NCI-H187 (cell line): ENCODE measurements around the gene GSN.

ENCODE experiments used
- DNase-seq, 2 experiments: peaks; one replicate each; lab custom pipeline; 2025; lab: John Stamatoyannopoulos, UW

Gene GSN

DNA sequence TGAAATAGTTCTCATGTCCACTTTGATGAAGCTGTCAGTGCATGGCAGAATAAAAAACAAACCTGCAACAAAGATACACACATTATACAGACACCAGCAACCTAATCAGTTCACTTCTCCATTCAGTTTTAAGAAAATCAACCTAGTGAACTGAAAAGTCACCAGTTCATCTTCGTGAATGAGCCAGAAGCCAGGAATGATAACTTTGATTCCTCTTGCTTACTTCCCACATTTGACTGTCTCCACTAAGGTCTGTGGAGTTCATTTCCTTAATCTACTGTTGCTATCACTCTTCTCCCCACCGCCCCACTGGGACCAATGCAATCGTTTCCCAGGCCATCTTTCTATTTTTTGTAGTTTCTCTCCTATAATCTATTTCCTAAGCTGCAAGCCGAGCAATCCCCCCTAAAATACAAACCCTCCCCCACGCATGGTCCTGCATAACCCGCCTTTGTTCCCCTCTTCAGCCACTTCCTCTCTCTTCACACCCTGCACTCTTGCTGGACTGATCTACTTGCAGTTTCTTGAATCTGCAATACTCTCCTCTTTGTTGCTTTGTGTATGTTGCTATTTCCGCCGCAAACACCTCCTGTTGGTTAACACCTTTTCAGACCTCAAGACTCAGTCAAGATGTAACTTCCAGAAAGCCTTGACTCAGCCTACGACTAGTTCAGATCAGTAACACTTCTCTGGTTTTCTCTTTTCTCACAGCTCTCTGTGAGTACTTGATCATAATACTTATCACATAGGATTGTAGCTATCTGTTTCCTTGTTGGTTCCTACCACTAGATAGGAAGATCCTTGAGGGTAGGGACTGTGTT lies 85.5 kb downstream of the GSN start:
- DNase-seq: no peak

GRCh38 chr9:121354141-121354540 lies 86.2 kb downstream of the GSN start:
- no peak for DNase-seq

- no peak for DNase-seq
Measured at GRCh38 chr9:121354762-121355161, 86.8 kb downstream of the GSN start.

- no peak for DNase-seq
Measured at GRCh38 chr9:121357011-121357410, 89.0 kb downstream of the GSN start.

- no peak for DNase-seq
Measured at GRCh38 chr9:121358751-121359150, 90.8 kb downstream of the GSN start.

DNA sequence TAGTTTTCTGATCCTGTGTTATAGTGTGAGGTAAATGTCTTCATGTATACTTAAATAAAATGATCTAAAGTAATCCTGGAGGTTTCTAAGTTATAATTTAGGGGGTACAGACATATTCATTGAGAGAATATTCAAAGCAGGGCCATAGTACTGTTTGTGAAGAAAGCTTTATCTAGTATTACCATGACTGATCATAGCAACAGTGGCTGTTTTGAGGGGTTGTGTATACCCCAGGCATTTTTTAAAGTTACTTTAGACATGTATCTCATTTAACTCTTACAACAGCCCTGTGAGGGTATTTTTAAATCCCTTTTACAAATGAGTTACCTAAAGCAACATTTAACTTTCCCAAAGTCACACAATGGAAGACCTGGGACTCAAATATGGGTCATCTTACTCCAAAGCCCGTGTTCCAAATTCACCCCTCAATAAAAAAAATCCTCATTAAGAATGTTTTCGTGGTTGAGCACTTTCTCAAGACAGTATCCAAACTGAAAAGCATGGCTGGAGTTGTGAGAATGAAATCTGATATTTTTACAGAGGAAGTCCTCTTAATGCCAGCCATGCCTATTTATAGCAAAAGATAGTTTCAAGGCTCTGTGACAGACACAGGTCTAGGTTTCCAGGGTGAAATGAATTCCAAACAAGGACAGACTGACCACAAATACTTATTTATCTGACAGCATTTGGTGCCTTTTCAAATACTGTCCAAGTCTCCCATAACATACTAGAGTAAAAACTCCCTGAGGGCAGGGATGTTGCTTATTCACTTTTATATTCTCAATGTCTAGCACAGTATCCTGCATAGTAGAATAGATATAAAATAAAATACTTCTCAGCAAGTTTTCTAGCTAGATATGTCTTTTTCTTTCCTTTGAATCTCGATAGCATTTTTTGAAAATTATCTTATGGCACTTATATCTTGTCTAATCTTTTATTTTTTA lies 91.7 kb downstream of the GSN start:
- no peak for DNase-seq

- no peak for DNase-seq
Measured at GRCh38 chr9:121360601-121361374, 92.8 kb downstream of the GSN start.

DNA sequence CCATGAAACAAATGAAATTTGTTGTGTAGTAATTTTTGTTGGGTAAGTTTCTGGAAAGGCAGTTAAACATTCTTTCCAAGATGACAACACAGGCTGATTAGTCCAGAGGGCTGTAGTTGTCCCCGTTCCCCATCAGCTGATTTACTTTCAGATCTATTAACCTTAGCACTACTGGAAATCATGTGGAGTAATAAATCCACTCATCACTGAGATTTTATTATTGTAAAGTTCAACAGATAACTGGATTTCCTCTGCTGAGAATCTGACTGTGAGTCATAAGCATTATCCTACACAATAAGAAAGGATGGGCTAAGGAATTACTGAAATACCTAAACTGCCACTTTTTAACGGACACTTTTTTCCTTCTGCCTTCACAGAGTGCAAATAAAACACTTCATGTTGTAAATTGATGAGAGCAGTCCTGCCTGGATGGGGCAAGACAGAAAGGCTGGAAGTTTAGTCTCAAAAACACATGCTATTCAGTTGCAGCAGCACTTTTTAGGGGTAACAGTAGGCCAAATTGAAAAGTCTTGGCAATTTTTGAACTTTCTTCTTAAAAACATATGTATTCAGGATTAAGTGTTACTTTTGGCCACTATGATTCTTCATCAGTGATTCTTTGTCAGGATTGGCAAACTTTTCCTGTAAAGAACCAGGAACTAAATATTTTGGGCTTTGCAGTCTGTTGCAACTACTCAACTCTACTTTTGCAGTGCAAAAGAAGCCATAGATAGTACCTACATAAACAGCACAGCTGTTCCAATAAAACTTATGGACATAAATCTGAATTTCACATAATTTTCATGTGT lies 95.1 kb downstream of the GSN start:
- no peak for DNase-seq

- no peak for DNase-seq
Measured at GRCh38 chr9:121363622-121363961, 95.6 kb downstream of the GSN start.

- DNase-seq: no peak
Measured at GRCh38 chr9:121364077-121364476, 96.1 kb downstream of the GSN start.

DNA sequence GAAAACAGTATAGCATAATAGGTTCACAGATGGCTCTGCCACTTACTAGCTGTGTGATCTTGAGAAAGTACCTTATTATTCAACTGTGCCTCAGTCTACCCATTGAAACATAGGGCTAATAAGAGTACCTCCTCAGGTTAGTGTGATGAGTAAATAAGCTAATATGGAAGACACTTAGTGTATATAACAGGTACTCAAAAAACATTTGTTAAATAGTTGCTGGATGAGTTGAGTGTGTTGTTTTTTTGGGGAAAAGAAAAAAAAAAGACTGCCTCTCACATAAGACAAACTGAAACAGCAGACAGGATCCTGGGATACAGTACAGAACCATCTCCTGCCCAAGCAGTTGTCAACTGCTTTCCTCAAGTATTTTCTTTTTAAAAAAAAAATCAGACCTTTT lies 96.9 kb downstream of the GSN start:
- DNase-seq: no peak

- no peak for DNase-seq
Measured at GRCh38 chr9:121365564-121365963, 97.6 kb downstream of the GSN start.

DNA sequence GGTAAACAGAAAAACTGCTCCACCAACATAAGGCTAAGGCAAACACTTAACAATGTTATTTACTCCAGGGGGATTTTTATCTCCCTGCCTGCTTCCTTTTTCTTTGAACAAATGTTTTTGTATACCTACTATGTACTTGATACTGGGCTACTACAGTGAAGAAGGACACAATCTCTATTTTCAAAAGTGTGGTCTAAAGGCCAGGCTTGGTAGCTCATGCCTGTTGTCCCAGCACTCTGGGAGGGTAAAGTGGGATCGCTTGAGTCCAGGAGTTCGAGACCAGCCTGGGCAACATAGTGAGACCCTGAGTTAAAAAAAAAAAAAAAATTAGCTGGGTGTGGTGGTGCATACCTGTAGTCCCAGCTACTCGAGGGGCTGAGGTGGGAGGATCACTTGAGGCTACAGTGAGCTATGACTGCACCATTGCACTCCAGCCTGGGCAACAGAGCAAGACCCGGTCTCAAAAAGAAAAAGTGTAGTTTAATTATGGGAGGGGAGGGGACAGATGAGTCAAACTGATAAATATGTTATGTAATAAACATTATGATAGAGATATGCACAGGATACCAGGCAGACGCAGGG lies 98.7 kb downstream of the GSN start:
- DNase-seq: no peak

DNA sequence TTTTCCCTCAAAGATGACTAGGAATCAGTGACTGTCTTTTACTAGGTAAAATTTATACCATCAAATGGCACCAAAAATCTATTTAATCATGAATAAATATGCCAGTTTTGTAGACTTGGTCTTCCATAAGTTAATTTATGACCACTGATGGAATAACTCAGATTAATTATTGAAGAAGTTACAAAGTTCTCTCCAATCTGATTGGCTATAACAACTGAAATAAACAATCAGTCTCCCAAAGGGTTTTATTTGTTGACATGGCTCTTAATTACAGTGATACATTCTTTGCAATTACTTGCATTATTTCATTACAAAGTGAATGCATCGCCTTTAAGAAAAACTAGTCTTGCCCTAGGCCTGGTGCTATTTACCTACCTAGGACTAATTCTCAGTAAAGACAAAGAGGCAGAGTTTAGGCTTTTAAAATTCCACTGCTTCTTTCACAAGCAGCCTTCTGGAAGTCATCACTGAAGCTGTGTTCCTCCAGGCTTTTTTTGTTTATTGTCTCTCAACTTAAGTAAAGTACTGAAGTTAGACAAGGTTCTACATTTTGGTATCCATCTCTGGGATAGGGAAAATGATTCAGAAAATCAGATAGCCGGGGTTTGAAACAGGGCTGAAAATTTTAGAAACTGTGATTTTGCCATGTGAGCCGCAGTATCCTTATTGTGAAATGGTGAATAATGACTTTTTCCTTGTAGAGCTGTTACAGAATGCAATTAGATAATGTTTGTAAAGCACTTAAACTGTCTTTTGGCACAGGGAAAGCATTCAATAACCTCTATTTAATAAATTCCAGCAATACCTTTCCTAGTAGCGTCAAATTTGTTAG lies 99.6 kb downstream of the GSN start:
- no peak for DNase-seq

DNA sequence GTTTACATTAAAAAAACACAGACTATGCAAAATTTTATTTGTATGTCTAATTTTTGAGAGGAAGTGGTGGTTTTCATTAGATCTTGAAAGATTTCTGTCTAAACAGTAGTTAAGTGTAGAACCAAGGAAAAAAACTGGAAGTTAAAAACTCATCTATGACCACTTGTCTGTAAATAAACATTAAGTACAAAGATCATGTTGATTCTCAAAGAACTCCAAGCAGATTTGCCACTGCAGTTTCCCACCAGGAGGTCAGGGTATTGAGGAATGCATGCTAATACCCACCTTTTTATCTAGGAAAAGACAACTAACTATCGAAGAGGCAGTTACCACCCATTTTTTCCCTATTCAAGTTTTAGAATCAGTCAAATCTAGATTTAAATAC lies 100.2 kb downstream of the GSN start:
- no peak for DNase-seq

DNA sequence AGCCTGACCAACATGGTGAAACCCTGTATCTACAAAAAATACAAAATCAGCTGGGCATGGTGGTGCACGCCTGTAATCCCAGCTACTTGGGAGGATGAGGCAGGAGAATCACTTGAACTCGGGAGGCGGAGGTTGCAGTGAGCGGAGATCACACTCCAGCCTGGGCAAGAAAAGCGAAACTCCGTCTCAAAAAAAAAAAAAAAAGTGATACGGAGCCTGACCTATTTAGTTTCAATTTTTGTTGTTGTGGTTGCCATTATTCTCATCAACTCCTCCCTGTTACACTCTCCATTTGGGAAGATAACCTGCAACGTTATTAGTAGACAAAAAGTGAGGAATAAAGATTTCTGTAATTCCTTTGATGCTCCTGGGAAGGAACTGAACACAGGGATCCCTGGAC lies 100.8 kb downstream of the GSN start:
- DNase-seq: no peak

DNA sequence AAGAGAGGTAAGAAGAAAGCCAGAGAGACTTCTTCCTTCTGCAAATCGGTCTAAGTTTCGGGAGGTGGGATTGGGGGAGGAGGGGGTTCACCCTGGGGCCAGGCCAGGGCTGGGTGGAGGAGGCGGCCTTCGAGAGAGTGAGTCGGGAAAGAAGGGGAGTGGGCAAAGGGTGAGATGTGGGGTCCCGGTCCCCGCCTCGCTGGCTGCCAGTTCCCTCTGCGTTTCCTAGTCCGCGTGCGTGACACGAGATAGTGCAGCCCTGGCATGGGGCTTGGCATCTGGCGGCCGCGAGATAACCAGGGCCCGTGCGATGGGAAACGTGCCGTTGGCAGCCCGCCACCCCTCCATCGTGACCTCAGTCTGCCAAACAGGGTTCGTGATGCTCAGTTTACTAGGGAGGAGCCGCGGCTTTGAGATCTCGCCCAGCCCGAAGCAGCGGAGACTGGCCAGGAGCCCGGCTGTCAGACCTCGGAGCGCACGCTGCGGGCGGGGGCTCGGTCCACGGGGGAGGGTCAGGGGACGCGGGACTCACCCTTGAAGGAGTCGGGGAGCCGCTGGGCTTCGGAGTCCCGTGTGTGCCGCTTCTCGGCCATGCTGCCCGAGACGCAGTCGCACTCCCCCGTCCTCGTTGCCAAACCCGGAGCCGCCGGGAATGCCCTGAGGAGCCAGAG lies 101.8 kb downstream of the GSN start, which contains the start of gene STOM:
Gene STOM, minus strand, starts transcription at position 656 of the 671 bp plus-strand sequence. Its CDS starts 63 bp downstream, at position 593.
- no peak for DNase-seq

GRCh38 chr9:121371495-121372061 lies 103.6 kb downstream of the GSN start:
- no peak for DNase-seq
